WTC11 (cell line): Measurements from ENCODE around the gene TMED10.

Source experiments
- CREB1 ChIP-seq: sonication (generic); formaldehyde crosslinking; IDR thresholded peaks from 2 replicates; pipeline ENCODE4 v1.8.0; 2023; ENCODE audit warnings: mild to moderate bottlenecking, missing genetic modification reagents
- ESRRA ChIP-seq: sonication (generic); formaldehyde crosslinking; IDR thresholded peaks from 2 replicates; pipeline ENCODE4 v1.8.1; 2022; ENCODE audit warnings: mild to moderate bottlenecking, missing genetic modification reagents, borderline replicate concordance
- NFE2L1 ChIP-seq: sonication (generic); formaldehyde crosslinking; IDR thresholded peaks from 2 replicates; pipeline ENCODE4 v1.8.1; 2023; ENCODE audit warnings: missing genetic modification reagents
- RELA ChIP-seq: sonication (generic); formaldehyde crosslinking; IDR thresholded peaks from 2 replicates; pipeline ENCODE4 v1.8.1; 2022; ENCODE audit warnings: missing genetic modification reagents, mild to moderate bottlenecking, borderline replicate concordance
- RORB ChIP-seq: fragments of 250-450 bp; sonication (Bioruptor Pico); IDR thresholded peaks from 2 replicates; pipeline ENCODE4 v1.9.0; 2021; ENCODE audit warnings: mild to moderate bottlenecking
- SP1 ChIP-seq: sonication (generic); formaldehyde crosslinking; conservative IDR thresholded peaks from 2 replicates; pipeline ENCODE4 v1.8.1; 2022; ENCODE audit warnings: missing genetic modification reagents
- ZNF138 ChIP-seq: sonication (generic); formaldehyde crosslinking; conservative IDR thresholded peaks from 2 replicates; pipeline ENCODE4 v1.8.1; 2022; ENCODE audit warnings: mild to moderate bottlenecking, moderate library complexity, missing genetic modification reagents
- ZNF232 ChIP-seq: sonication (generic); formaldehyde crosslinking; IDR thresholded peaks from 2 replicates; pipeline ENCODE4 v1.8.0; 2022; ENCODE audit warnings: mild to moderate bottlenecking, missing genetic modification reagents
- TF ChIP-seq, protein P1 (sequence below): fragments of 200-600 bp; IDR thresholded peaks from 2 replicates; pipeline ENCODE4 v1.8.0; 2022; ENCODE audit warnings: antibody characterized with exemption
- TF ChIP-seq, protein P2 (sequence below): fragments of 250-450 bp; sonication (Bioruptor Pico); IDR thresholded peaks from 2 replicates; pipeline ENCODE4 v1.9.0; 2021; ENCODE audit warnings: moderate library complexity, mild to moderate bottlenecking, inconsistent platforms, borderline replicate concordance
- TF ChIP-seq, protein P3 (sequence below): sonication (generic); formaldehyde crosslinking; IDR thresholded peaks from 2 replicates; pipeline ENCODE4 v1.8.0; 2023; ENCODE audit warnings: missing genetic modification reagents, mild to moderate bottlenecking, borderline replicate concordance

DNA sequence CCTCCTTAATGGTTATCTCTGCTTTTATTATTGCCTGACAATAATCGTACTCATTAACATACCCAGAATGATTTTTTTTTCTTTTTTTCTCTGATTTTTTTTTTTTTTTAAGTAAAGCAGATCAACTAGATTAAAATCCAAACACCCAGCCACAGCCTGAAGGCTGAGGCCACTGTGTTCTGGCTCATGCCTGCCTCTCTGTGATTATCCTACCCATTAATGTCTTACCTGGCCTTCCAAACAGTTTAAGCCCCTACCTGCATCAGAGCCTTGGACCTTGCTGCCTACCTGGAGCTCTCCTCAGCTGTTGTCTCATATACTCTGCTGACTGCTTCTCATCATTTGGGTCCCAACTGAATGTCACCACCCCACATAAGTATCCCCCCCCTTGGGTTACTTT lies 6.8 kb upstream of the TMED10 start:
- no peak for TF ChIP-seq SP1 (CRISPR knock-in tag)
- TF ChIP-seq, protein P1, sequence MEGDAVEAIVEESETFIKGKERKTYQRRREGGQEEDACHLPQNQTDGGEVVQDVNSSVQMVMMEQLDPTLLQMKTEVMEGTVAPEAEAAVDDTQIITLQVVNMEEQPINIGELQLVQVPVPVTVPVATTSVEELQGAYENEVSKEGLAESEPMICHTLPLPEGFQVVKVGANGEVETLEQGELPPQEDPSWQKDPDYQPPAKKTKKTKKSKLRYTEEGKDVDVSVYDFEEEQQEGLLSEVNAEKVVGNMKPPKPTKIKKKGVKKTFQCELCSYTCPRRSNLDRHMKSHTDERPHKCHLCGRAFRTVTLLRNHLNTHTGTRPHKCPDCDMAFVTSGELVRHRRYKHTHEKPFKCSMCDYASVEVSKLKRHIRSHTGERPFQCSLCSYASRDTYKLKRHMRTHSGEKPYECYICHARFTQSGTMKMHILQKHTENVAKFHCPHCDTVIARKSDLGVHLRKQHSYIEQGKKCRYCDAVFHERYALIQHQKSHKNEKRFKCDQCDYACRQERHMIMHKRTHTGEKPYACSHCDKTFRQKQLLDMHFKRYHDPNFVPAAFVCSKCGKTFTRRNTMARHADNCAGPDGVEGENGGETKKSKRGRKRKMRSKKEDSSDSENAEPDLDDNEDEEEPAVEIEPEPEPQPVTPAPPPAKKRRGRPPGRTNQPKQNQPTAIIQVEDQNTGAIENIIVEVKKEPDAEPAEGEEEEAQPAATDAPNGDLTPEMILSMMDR = no peak
- TF ChIP-seq ZNF138 (CRISPR knock-in tag) = no peak
- no peak for TF ChIP-seq CREB1 (CRISPR knock-in tag)
- TF ChIP-seq NFE2L1 (CRISPR knock-in tag) = no peak
- TF ChIP-seq RELA (CRISPR knock-in tag) = no peak
- TF ChIP-seq RORB (CRISPR knock-in tag) = no peak
- TF ChIP-seq, protein P2, sequence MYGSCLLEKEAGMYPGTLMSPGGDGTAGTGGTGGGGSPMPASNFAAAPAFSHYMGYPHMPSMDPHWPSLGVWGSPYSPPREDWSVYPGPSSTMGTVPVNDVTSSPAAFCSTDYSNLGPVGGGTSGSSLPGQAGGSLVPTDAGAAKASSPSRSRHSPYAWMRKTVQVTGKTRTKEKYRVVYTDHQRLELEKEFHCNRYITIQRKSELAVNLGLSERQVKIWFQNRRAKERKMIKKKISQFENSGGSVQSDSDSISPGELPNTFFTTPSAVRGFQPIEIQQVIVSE (CRISPR knock-in tag) = no peak
- TF ChIP-seq ESRRA = no peak
- no peak for TF ChIP-seq ZNF232 (CRISPR knock-in tag)
- TF ChIP-seq, protein P3, sequence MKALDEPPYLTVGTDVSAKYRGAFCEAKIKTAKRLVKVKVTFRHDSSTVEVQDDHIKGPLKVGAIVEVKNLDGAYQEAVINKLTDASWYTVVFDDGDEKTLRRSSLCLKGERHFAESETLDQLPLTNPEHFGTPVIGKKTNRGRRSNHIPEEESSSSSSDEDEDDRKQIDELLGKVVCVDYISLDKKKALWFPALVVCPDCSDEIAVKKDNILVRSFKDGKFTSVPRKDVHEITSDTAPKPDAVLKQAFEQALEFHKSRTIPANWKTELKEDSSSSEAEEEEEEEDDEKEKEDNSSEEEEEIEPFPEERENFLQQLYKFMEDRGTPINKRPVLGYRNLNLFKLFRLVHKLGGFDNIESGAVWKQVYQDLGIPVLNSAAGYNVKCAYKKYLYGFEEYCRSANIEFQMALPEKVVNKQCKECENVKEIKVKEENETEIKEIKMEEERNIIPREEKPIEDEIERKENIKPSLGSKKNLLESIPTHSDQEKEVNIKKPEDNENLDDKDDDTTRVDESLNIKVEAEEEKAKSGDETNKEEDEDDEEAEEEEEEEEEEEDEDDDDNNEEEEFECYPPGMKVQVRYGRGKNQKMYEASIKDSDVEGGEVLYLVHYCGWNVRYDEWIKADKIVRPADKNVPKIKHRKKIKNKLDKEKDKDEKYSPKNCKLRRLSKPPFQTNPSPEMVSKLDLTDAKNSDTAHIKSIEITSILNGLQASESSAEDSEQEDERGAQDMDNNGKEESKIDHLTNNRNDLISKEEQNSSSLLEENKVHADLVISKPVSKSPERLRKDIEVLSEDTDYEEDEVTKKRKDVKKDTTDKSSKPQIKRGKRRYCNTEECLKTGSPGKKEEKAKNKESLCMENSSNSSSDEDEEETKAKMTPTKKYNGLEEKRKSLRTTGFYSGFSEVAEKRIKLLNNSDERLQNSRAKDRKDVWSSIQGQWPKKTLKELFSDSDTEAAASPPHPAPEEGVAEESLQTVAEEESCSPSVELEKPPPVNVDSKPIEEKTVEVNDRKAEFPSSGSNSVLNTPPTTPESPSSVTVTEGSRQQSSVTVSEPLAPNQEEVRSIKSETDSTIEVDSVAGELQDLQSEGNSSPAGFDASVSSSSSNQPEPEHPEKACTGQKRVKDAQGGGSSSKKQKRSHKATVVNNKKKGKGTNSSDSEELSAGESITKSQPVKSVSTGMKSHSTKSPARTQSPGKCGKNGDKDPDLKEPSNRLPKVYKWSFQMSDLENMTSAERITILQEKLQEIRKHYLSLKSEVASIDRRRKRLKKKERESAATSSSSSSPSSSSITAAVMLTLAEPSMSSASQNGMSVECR = no peak
